GM23338 (cell line): ENCODE measurements around the gene HSP90B1. TPM values are rescaled to one million over a fixed set of nuclear protein-coding genes. Genes with fewer than 3 reads are reported as not detected.
A peak's percentile ranks its signal among the peaks of the same experiment; 100 is the strongest.

Source experiments
- ATAC-seq: fragments of 200-7000 bp; cut with Tn5 transposase; 3 replicates; pipeline ENCODE4 v1.9.1; 2020
- DNase-seq: peaks from one replicate; pipeline ENCODE4 v3.0.0-alpha.2; 2015; ENCODE audit warnings: low spot score
- H2AFZ ChIP-seq: fragments of 200-600 bp; sonication (generic); 2 replicates; pipeline ENCODE4 v1.8.0; 2016; ENCODE audit warnings: antibody characterized with exemption, mild to moderate bottlenecking, moderate library complexity
- H3F3A ChIP-seq: fragments of 200-600 bp; sonication (generic); replicated peaks from 2 replicates; pipeline ENCODE4 v1.8.0; 2017; ENCODE audit warnings: antibody characterized with exemption, mixed run types, low read depth
- H3K27ac ChIP-seq: fragments of 200-600 bp; sonication (generic); 2 replicates; pipeline ENCODE4 v1.6.1; 2016; ENCODE audit warnings: low read depth
- H3K27me3 ChIP-seq: fragments of 200-600 bp; sonication (generic); 2 replicates; pipeline ENCODE4 v1.8.0; 2016; ENCODE audit warnings: mild to moderate bottlenecking, mixed run types, moderate library complexity; ENCODE audit not compliant: insufficient read depth
- H3K36me3 ChIP-seq: fragments of 200-600 bp; sonication (generic); 2 replicates; pipeline ENCODE4 v1.8.0; 2016; ENCODE audit warnings: mild to moderate bottlenecking; ENCODE audit not compliant: insufficient read depth
- H3K4me1 ChIP-seq: fragments of 200-600 bp; sonication (generic); 2 replicates; pipeline ENCODE4 v1.8.0; 2016; ENCODE audit warnings: mild to moderate bottlenecking, moderate library complexity; ENCODE audit not compliant: insufficient read depth
- H3K4me2 ChIP-seq: fragments of 200-600 bp; sonication (generic); 2 replicates; pipeline ENCODE4 v1.7.1; 2017; ENCODE audit warnings: mixed run types
- H3K4me3 ChIP-seq: fragments of 200-600 bp; sonication (generic); 2 replicates; pipeline ENCODE4 v1.6.1; 2016; ENCODE audit warnings: mixed run types
- H3K79me2 ChIP-seq: fragments of 200-600 bp; sonication (generic); replicated peaks from 2 replicates; pipeline ENCODE4 v1.8.0; 2017; ENCODE audit warnings: mild to moderate bottlenecking; ENCODE audit not compliant: insufficient read depth
- H3K9me2 ChIP-seq: fragments of 200-600 bp; sonication (generic); 2 replicates; pipeline ENCODE4 v1.8.0; 2017; ENCODE audit not compliant: insufficient read depth
- H4K20me1 ChIP-seq: fragments of 200-600 bp; sonication (generic); replicated peaks from 2 replicates; pipeline ENCODE4 v1.8.0; 2017; ENCODE audit warnings: mild to moderate bottlenecking; ENCODE audit not compliant: insufficient read depth
- H3K27ac Mint-ChIP-seq: 2 replicates; pipeline ENCODE4 v1.8.0; 2020; ENCODE audit warnings: inconsistent platforms, mild to moderate bottlenecking, moderate library complexity, mixed read lengths
- H3K27me3 Mint-ChIP-seq: 3 replicates; pipeline ENCODE4 v1.8.0; 2022; ENCODE audit warnings: low read depth, mild to moderate bottlenecking, moderate library complexity, mixed read lengths, inconsistent platforms; ENCODE audit not compliant: insufficient read depth, poor library complexity
- H3K36me3 Mint-ChIP-seq: 3 replicates; pipeline ENCODE4 v1.8.0; 2021; ENCODE audit warnings: low read depth, mild to moderate bottlenecking, inconsistent platforms, moderate library complexity, mixed read lengths
- H3K4me1 Mint-ChIP-seq: 3 replicates; pipeline ENCODE4 v1.8.0; 2020; ENCODE audit warnings: mild to moderate bottlenecking, inconsistent platforms, mixed read lengths
- H3K4me3 Mint-ChIP-seq: 3 replicates; pipeline ENCODE4 v1.8.0; 2021; ENCODE audit warnings: moderate library complexity, mild to moderate bottlenecking, inconsistent platforms, mixed read lengths
- H3K9me3 Mint-ChIP-seq: 3 replicates; pipeline ENCODE4 v1.8.0; 2020; ENCODE audit warnings: moderate library complexity, mild to moderate bottlenecking, inconsistent platforms, mixed read lengths
- CREB1 ChIP-seq: fragments of 250-450 bp; sonication (Bioruptor Pico); IDR thresholded peaks from 2 replicates; pipeline ENCODE4 v1.5.0; 2020; ENCODE audit warnings: low read depth, mild to moderate bottlenecking, moderate library complexity
- ETS1 ChIP-seq: IDR thresholded peaks from 2 replicates; pipeline ENCODE4 v1.6.1; 2016; ENCODE audit warnings: antibody characterized with exemption
- JUNB ChIP-seq: IDR thresholded peaks from one replicate; pipeline ENCODE4 v1.6.1; 2016; ENCODE audit warnings: antibody characterized with exemption; ENCODE audit not compliant: unreplicated experiment
- NANOG ChIP-seq: IDR thresholded peaks from 2 replicates; pipeline ENCODE4 v1.6.1; 2016; ENCODE audit warnings: antibody characterized with exemption, borderline replicate concordance
- POLR2AphosphoS5 ChIP-seq: IDR thresholded peaks from 2 replicates; pipeline ENCODE4 v1.6.1; 2016; ENCODE audit warnings: antibody characterized with exemption, low read depth
- STAT1 ChIP-seq: IDR thresholded peaks from one replicate; pipeline ENCODE4 v1.6.1; 2016; ENCODE audit warnings: antibody characterized with exemption; ENCODE audit not compliant: unreplicated experiment
- ZNF114 ChIP-seq: fragments of 250-450 bp; sonication (Bioruptor Pico); IDR thresholded peaks from 2 replicates; pipeline ENCODE4 v1.5.0; 2020; ENCODE audit warnings: mild to moderate bottlenecking, moderate library complexity
- ZNF462 ChIP-seq: fragments of 250-450 bp; sonication (Bioruptor Pico); IDR thresholded peaks from 2 replicates; pipeline ENCODE4 v1.5.0; 2020; ENCODE audit warnings: mild to moderate bottlenecking, moderate library complexity
- polyA plus RNA-seq: library from polyadenylated mRNA; unstranded; fragments of >200 nt; fragmentation: Nextera tagmentation; extraction: Ambion mirVana; gene quantifications from 2 replicates; pipeline ENCODE4 v1.2.1, GENCODE V29; 2016
- total RNA-seq: library from RNA; depleted of rRNA; stranded (reverse); fragments of >200 nt; shearing (Covaris generic); gene quantifications from 2 replicates; pipeline ENCODE4 v1.2.3, GENCODE V29; 2014

HSP90B1 gene
- total and polyA plus RNA-seq, 2 experiments from 2014 or later, result 605 to 1,312 TPM

- ATAC-seq (peak; percentile 4), DNase-seq (peak; percentile 37)
- Histone ChIP-seq H3K9me2 (no peaks in the 10 kb centered on the region), H4K20me1 (peaks cover 40% of the 10 kb centered on the region), H3K4me1 (peaks cover 13% of the 10 kb centered on the region; the same call in 1 of the 2 replicates), H3K27ac (peak overlapping the region; percentile 60), H3K4me2 (peak overlapping the region; percentile 95), H3F3A (0 out of 2 replicates have a peak, but pooled peaks cover 7% of the 10 kb centered on the region), H2AFZ (no peak overlapping the region), H3K27me3 (no peaks in the 10 kb centered on the region), H3K79me2 (peaks cover 58% of the 10 kb centered on the region), H3K36me3 (peaks cover 40% of the 10 kb centered on the region), H3K4me3 (peak overlapping the region; percentile 92)
- H3K27me3 Mint-ChIP-seq, result peaks cover 7% of the 10 kb centered on the region
- H3K4me3 Mint-ChIP-seq, result peak overlapping the region; percentile 86
- H3K27ac Mint-ChIP-seq, result peak overlapping the region; percentile 98
- no peaks in the 10 kb centered on the region for H3K9me3 Mint-ChIP-seq
- peaks cover 18% of the 10 kb centered on the region for H3K4me1 Mint-ChIP-seq
- H3K36me3 Mint-ChIP-seq, result peaks cover 46% of the 10 kb centered on the region
- TF ChIP-seq ETS1 (no peak), POLR2AphosphoS5 (no peak), STAT1 (no peak), JUNB (no peak)
These were observed 851 bp downstream of the HSP90B1 start for GRCh38 chr12:103930787-103931735.

GRCh38 chr12:103933237-103933636 is 3.0 kb downstream of the HSP90B1 start:
- Mint-ChIP-seq H3K4me1 (peaks cover 13% of the 10 kb centered on the region), H3K27ac (no peak overlapping the region), H3K27me3 (peaks cover 7% of the 10 kb centered on the region), H3K9me3 (no peaks in the 10 kb centered on the region), H3K4me3 (no peak overlapping the region), H3K36me3 (peaks cover 63% of the 10 kb centered on the region)
- Histone ChIP-seq H2AFZ (no peak overlapping the region), H3K27me3 (no peaks in the 10 kb centered on the region), H4K20me1 (peaks cover 40% of the 10 kb centered on the region), H3K4me2 (peak overlapping the region; percentile 95; the same call in 1 of the 2 replicates), H3K27ac (no peak overlapping the region), H3K4me3 (peak overlapping the region; percentile 92; the same call in 1 of the 2 replicates), H3K36me3 (peaks cover 59% of the 10 kb centered on the region), H3K9me2 (no peaks in the 10 kb centered on the region), H3K4me1 (peaks cover 13% of the 10 kb centered on the region; the same call in 1 of the 2 replicates), H3F3A (0 out of 2 replicates have a peak, but pooled peaks cover 7% of the 10 kb centered on the region), H3K79me2 (peaks cover 66% of the 10 kb centered on the region)
- ATAC-seq, result no peak
- DNase-seq, result peak; percentile 23
- TF ChIP-seq NANOG (no peak), ZNF114 (CRISPR knock-in tag) (no peak), CREB1 (CRISPR knock-in tag) (no peak), STAT1 (no peak), ETS1 (no peak), ZNF462 (CRISPR knock-in tag) (no peak)
